ENCODE data around the gene UBASH3A.
"Not testable (repeated sequence)": the region's sequence is repeated elsewhere in the genome, so short reads cannot be mapped to it uniquely, and the experiment has no call there.

The UBASH3A gene

GRCh38 chr21:42468491-42469131, 64.9 kb downstream of the UBASH3A start:
- in situ Hi-C loops (cut with HindIII; ENCODE audit: low pct_unique_long_range_greater_than_20kb, low sequenced_read_pairs), result no loop called here
- TF ChIP-seq JUND (IDR thresholded peaks at IDR 0.05; ENCODE audit: low read depth), result no peak
- no peak for DNase-seq (ENCODE audit: low read depth in 1 of 2, low spot score in 1 of 2)

GRCh38 chr21:42469272-42469671, 65.6 kb downstream of the UBASH3A start:
- in situ Hi-C loops (cut with HindIII; ENCODE audit: low pct_unique_long_range_greater_than_20kb, low sequenced_read_pairs), result no loop called here
- no peak for DNase-seq (ENCODE audit: low read depth in 1 of 2, low spot score in 1 of 2)
- TF ChIP-seq JUND (IDR thresholded peaks at IDR 0.05; ENCODE audit: low read depth), result no peak

- DNase-seq (ENCODE audit: low read depth in 1 of 2, low spot score in 1 of 2); in situ Hi-C loops (cut with HindIII; ENCODE audit: low pct_unique_long_range_greater_than_20kb, low sequenced_read_pairs): not testable (repeated sequence)
Measured at GRCh38 chr21:42469726-42470125, 66.0 kb downstream of the UBASH3A start.

- no peak for DNase-seq (ENCODE audit: low read depth in 1 of 2, low spot score in 1 of 2)
- in situ Hi-C loops (cut with HindIII; ENCODE audit: low pct_unique_long_range_greater_than_20kb, low sequenced_read_pairs), result no loop called here
- no peak for TF ChIP-seq JUND (IDR thresholded peaks at IDR 0.05; ENCODE audit: low read depth)
Measured at GRCh38 chr21:42471206-42471605, 67.5 kb downstream of the UBASH3A start.

GRCh38 chr21:42471716-42472330, 68.1 kb downstream of the UBASH3A start:
- in situ Hi-C loops (cut with HindIII; ENCODE audit: low pct_unique_long_range_greater_than_20kb, low sequenced_read_pairs), result no loop called here
- no peak for DNase-seq (ENCODE audit: low read depth in 1 of 2, low spot score in 1 of 2)
- no peak for TF ChIP-seq JUND (IDR thresholded peaks at IDR 0.05; ENCODE audit: low read depth)

- in situ Hi-C loops (cut with HindIII; ENCODE audit: low pct_unique_long_range_greater_than_20kb, low sequenced_read_pairs), result no loop called here
- DNase-seq (ENCODE audit: low read depth in 1 of 2, low spot score in 1 of 2), result no peak
Measured at GRCh38 chr21:42472521-42472920, 68.8 kb downstream of the UBASH3A start.

GRCh38 chr21:42473498-42474042, 69.9 kb downstream of the UBASH3A start:
- TF ChIP-seq JUND (IDR thresholded peaks at IDR 0.05; ENCODE audit: low read depth), result no peak
- in situ Hi-C loops (cut with HindIII; ENCODE audit: low pct_unique_long_range_greater_than_20kb, low sequenced_read_pairs), result no loop called here

More at GRCh38 chr21:42472521-42472920, 68.8 kb downstream of the UBASH3A start:
- no peak for TF ChIP-seq JUND (IDR thresholded peaks at IDR 0.05; ENCODE audit: low read depth)

GRCh38 chr21:42474043-42474831, 70.5 kb downstream of the UBASH3A start:
- TF ChIP-seq JUND (IDR thresholded peaks at IDR 0.05; ENCODE audit: low read depth), result peak; percentile 81; the same call in 1 of the 2 replicates
- in situ Hi-C loops (cut with HindIII; ENCODE audit: low pct_unique_long_range_greater_than_20kb, low sequenced_read_pairs), result no loop called here
- peak; percentile 76 to 80 for DNase-seq (ENCODE audit: low read depth in 1 of 2, low spot score in 1 of 2)

More at GRCh38 chr21:42473498-42474042, 69.9 kb downstream of the UBASH3A start:
- DNase-seq (ENCODE audit: low read depth in 1 of 2, low spot score in 1 of 2), result no peak

GRCh38 chr21:42475036-42475435, 71.3 kb downstream of the UBASH3A start:
- no peak for TF ChIP-seq JUND (IDR thresholded peaks at IDR 0.05; ENCODE audit: low read depth)
- in situ Hi-C loops (cut with HindIII; ENCODE audit: low pct_unique_long_range_greater_than_20kb, low sequenced_read_pairs), result no loop called here
- no peak for DNase-seq (ENCODE audit: low read depth in 1 of 2, low spot score in 1 of 2)

GRCh38 chr21:42475526-42476387, 72.1 kb downstream of the UBASH3A start:
- in situ Hi-C loops (cut with HindIII; ENCODE audit: low pct_unique_long_range_greater_than_20kb, low sequenced_read_pairs), result no loop called here
- DNase-seq (ENCODE audit: low read depth in 1 of 2, low spot score in 1 of 2), result no peak
- no peak for TF ChIP-seq JUND (IDR thresholded peaks at IDR 0.05; ENCODE audit: low read depth)

- no peak for TF ChIP-seq JUND (IDR thresholded peaks at IDR 0.05; ENCODE audit: low read depth)
- in situ Hi-C loops (cut with HindIII; ENCODE audit: low pct_unique_long_range_greater_than_20kb, low sequenced_read_pairs), result no loop called here
- no peak for DNase-seq (ENCODE audit: low read depth in 1 of 2, low spot score in 1 of 2)
Measured at GRCh38 chr21:42476388-42477331, 73.0 kb downstream of the UBASH3A start.
